ENCODE measurements around the gene CMTM6. TPM values are rescaled to one million over a fixed set of nuclear protein-coding genes. Genes with fewer than 3 reads are reported as not detected.
A peak's percentile ranks its signal among the peaks of the same experiment; 100 is the strongest.
"Not testable (repeated sequence)": the region's sequence is repeated elsewhere in the genome, so short reads cannot be mapped to it uniquely, and the experiment has no call there.

Gene CMTM6
- total RNA-seq, 1 experiment from 2014 or later: 39.7 TPM

DNA sequence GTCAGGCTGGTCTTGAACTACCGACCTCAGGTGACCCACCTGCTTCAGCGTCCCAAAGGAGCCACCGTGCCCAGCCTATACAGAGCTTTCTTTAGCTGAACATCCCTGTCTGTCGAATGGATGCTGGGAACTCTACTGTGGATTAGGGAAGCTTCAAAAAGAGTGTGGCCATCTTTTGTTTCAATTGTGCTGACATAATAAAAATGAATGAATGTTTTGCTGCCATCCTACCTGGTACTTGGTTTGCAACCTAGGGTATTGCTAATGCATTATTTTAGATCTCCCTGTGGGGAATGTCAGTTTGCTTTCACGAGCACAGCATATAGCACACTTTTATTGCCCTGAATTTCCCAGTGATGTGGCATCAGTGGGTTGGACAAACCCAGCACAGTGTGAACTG is 32.3 kb downstream of the CMTM6 start:
- no peak for TF ChIP-seq CTCF (IDR thresholded peaks at IDR 0.05; ENCODE audit: insufficient read depth in 1 of 2, low read depth in 1 of 2, low read length in 1 of 2, severe bottlenecking in 1 of 2, unreplicated experiment in 1 of 2)
- no TSS peak for BruUV-seq (replicated peaks)
- no peak overlapping the region for H3K4me3 ChIP-seq (ENCODE audit: low read depth, low read length)
- CTCF ChIA-PET: no interaction called here
- H3K9me3 ChIP-seq: no peaks in the 10 kb centered on the region
- no peak for DNase-seq
- POLR2A ChIA-PET: no interaction called here
- H3K9me3 Mint-ChIP-seq (ENCODE audit: unreplicated experiment): no peaks in the 10 kb centered on the region
- no peak overlapping the region for H3K27ac Mint-ChIP-seq (ENCODE audit: unreplicated experiment)
- H3K4me3 Mint-ChIP-seq (ENCODE audit: unreplicated experiment): no peak overlapping the region
- no peaks in the 10 kb centered on the region; the same call in 1 of the 2 replicates for H3K36me3 ChIP-seq (ENCODE audit: control insufficient read depth, insufficient read depth, low read length)
- H3K36me3 Mint-ChIP-seq (ENCODE audit: insufficient read depth, unreplicated experiment): peaks cover 39% of the 10 kb centered on the region
- H3K27me3 ChIP-seq (replicated peaks; ENCODE audit: control insufficient read depth, insufficient read depth, low read length): no peaks in the 10 kb centered on the region; the same call in 1 of the 2 replicates
- H3K4me1 ChIP-seq: no peaks in the 10 kb centered on the region
- H3K27me3 Mint-ChIP-seq (ENCODE audit: insufficient read depth, unreplicated experiment): no peaks in the 10 kb centered on the region
- intact Hi-C loops (cut with micrococcal nuclease; ENCODE audit: unreplicated experiment): no loop called here
- no peaks in the 10 kb centered on the region for H3K4me1 Mint-ChIP-seq (ENCODE audit: low read depth, unreplicated experiment)

- intact Hi-C loops (cut with micrococcal nuclease; ENCODE audit: unreplicated experiment): loop anchor here (5.0 kb wide), 1 partner anchor 292 kb away; no protein-coding TSS in a partner anchor
- H3K4me3 ChIP-seq (ENCODE audit: low read depth, low read length): no peak overlapping the region
- H3K27me3 ChIP-seq (replicated peaks; ENCODE audit: control insufficient read depth, insufficient read depth, low read length): no peaks in the 10 kb centered on the region; the same call in 1 of the 2 replicates
- CTCF ChIA-PET: no interaction called here
- H3K36me3 ChIP-seq (ENCODE audit: control insufficient read depth, insufficient read depth, low read length): no peaks in the 10 kb centered on the region; the same call in 1 of the 2 replicates
- no TSS peak for BruUV-seq (replicated peaks)
- H3K4me1 ChIP-seq: no peaks in the 10 kb centered on the region
- DNase-seq: no peak
- H3K27me3 Mint-ChIP-seq (ENCODE audit: insufficient read depth, unreplicated experiment): no peaks in the 10 kb centered on the region
- no peak overlapping the region for H3K4me3 Mint-ChIP-seq (ENCODE audit: unreplicated experiment)
- no peak for TF ChIP-seq CTCF (IDR thresholded peaks at IDR 0.05; ENCODE audit: insufficient read depth in 1 of 2, low read depth in 1 of 2, low read length in 1 of 2, severe bottlenecking in 1 of 2, unreplicated experiment in 1 of 2)
- H3K9me3 Mint-ChIP-seq (ENCODE audit: unreplicated experiment): no peaks in the 10 kb centered on the region
- POLR2A ChIA-PET: no interaction called here
- no peaks in the 10 kb centered on the region for H3K4me1 Mint-ChIP-seq (ENCODE audit: low read depth, unreplicated experiment)
- H3K27ac Mint-ChIP-seq (ENCODE audit: unreplicated experiment): no peak overlapping the region
- H3K36me3 Mint-ChIP-seq (ENCODE audit: insufficient read depth, unreplicated experiment): peaks cover 38% of the 10 kb centered on the region
- no peaks in the 10 kb centered on the region for H3K9me3 ChIP-seq
Observed at GRCh38 chr3:32469151-32469874, 33.3 kb downstream of the CMTM6 start.

GRCh38 chr3:32467333-32468070 is 35.1 kb downstream of the CMTM6 start:
- no peaks in the 10 kb centered on the region for H3K27me3 Mint-ChIP-seq (ENCODE audit: insufficient read depth, unreplicated experiment)
- Histone ChIP-seq H3K4me1 (peaks cover 9% of the 10 kb centered on the region; the same call in 1 of the 2 replicates), H3K9me3 (no peaks in the 10 kb centered on the region), H3K27me3 (replicated peaks; ENCODE audit: control insufficient read depth, insufficient read depth, low read length) (no peaks in the 10 kb centered on the region; the same call in 1 of the 2 replicates), H3K36me3 (ENCODE audit: control insufficient read depth, insufficient read depth, low read length) (no peaks in the 10 kb centered on the region; the same call in 1 of the 2 replicates), H3K4me3 (ENCODE audit: low read depth, low read length) (no peak overlapping the region)
- peak; percentile 29 to 52 for TF ChIP-seq CTCF (IDR thresholded peaks at IDR 0.05; ENCODE audit: insufficient read depth in 1 of 2, low read depth in 1 of 2, low read length in 1 of 2, severe bottlenecking in 1 of 2, unreplicated experiment in 1 of 2)
- no peak overlapping the region for H3K4me3 Mint-ChIP-seq (ENCODE audit: unreplicated experiment)
- H3K4me1 Mint-ChIP-seq (ENCODE audit: low read depth, unreplicated experiment): no peaks in the 10 kb centered on the region
- peak in 1 of 2 experiments; percentile 53 for DNase-seq
- no peaks in the 10 kb centered on the region for H3K9me3 Mint-ChIP-seq (ENCODE audit: unreplicated experiment)
- CTCF ChIA-PET: interaction anchor here (0.6 kb wide), 1 partner anchor 164 kb away, joined by 3 read pairs; no protein-coding TSS in a partner anchor
- peaks cover 25% of the 10 kb centered on the region for H3K36me3 Mint-ChIP-seq (ENCODE audit: insufficient read depth, unreplicated experiment)
- no TSS peak for BruUV-seq (replicated peaks)
- no peak overlapping the region for H3K27ac Mint-ChIP-seq (ENCODE audit: unreplicated experiment)
- intact Hi-C loops (cut with micrococcal nuclease; ENCODE audit: unreplicated experiment): loop anchor here (5.0 kb wide), 1 partner anchor 290 kb away; no protein-coding TSS in a partner anchor
- POLR2A ChIA-PET: no interaction called here

DNA sequence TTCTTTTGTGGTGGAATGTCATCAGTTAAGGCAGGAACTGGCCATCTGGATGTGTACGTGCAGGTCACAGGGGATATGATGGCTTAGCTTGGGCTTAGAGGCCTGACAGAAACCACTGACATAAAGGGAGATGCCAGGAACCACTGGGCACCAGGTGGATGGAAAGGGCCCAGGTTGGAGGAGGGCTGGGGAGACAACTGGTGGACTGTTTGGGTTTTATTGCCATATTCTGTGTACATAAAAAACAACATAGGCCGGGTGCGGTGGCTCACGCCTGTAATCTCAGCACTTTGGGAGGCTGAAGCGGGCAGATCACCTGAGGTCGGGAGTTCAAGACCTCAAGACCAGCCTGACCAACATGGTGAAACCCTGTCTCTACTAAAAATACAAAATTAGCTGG is 35.8 kb downstream of the CMTM6 start:
- H3K9me3 Mint-ChIP-seq (ENCODE audit: unreplicated experiment); H3K9me3 ChIP-seq; H3K27me3 ChIP-seq (replicated peaks; ENCODE audit: control insufficient read depth, insufficient read depth, low read length); H3K4me3 Mint-ChIP-seq (ENCODE audit: unreplicated experiment); H3K27me3 Mint-ChIP-seq (ENCODE audit: insufficient read depth, unreplicated experiment); H3K4me3 ChIP-seq (ENCODE audit: low read depth, low read length); H3K27ac Mint-ChIP-seq (ENCODE audit: unreplicated experiment); DNase-seq; H3K36me3 ChIP-seq (ENCODE audit: control insufficient read depth, insufficient read depth, low read length); POLR2A ChIA-PET; BruUV-seq (replicated peaks); H3K4me1 Mint-ChIP-seq (ENCODE audit: low read depth, unreplicated experiment); CTCF ChIA-PET: not testable (repeated sequence)
- peaks cover 25% of the 10 kb centered on the region for H3K36me3 Mint-ChIP-seq (ENCODE audit: insufficient read depth, unreplicated experiment)
- intact Hi-C loops (cut with micrococcal nuclease; ENCODE audit: unreplicated experiment): loop anchor here (5.0 kb wide), 1 partner anchor 290 kb away; no protein-coding TSS in a partner anchor
- peaks cover 15% of the 10 kb centered on the region for H3K4me1 ChIP-seq
